ENCODE results near the gene SLC35E3.

DNA sequence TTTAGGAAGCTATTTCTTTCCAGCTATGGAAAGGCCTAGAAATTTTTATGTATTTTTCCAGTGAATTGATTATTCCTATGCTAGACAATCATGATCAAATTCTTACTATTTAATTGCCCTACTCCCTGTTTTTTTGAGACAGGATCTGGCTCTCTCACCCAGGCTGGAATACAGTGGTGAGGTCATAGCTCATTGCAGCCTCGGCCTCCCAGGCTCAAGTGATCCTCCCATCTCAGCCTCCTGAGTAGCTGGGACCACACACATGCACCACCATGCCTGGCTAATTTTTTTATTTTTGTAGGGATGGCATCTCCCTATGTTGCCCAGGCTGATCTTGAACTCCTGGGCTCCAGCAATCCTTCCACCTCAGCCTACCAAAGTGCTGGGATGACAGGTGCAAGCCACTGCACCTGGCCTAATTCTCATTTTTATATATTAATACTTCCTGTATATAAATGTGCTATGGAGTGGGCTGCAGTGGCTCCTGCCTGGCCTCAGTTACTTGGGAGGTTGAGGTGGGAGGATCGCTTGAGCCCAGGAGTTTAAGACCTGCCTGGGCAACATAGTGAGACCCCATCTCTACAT lies 46.0 kb downstream of the SLC35E3 start:
- TF ChIP-seq, protein P1, sequence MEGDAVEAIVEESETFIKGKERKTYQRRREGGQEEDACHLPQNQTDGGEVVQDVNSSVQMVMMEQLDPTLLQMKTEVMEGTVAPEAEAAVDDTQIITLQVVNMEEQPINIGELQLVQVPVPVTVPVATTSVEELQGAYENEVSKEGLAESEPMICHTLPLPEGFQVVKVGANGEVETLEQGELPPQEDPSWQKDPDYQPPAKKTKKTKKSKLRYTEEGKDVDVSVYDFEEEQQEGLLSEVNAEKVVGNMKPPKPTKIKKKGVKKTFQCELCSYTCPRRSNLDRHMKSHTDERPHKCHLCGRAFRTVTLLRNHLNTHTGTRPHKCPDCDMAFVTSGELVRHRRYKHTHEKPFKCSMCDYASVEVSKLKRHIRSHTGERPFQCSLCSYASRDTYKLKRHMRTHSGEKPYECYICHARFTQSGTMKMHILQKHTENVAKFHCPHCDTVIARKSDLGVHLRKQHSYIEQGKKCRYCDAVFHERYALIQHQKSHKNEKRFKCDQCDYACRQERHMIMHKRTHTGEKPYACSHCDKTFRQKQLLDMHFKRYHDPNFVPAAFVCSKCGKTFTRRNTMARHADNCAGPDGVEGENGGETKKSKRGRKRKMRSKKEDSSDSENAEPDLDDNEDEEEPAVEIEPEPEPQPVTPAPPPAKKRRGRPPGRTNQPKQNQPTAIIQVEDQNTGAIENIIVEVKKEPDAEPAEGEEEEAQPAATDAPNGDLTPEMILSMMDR (IDR thresholded peaks at IDR 0.05; ENCODE audit: low read length) = no peak
- no peak for TF ChIP-seq EZH2 (IDR thresholded peaks at IDR 0.05; ENCODE audit: borderline replicate concordance, low read length)

Data from OCI-LY1 (cell line).